Body of pancreas (tissue), 4 donors: ENCODE data around the gene CARS2. TPM values are rescaled to one million over a fixed set of nuclear protein-coding genes. Genes with fewer than 3 reads are reported as not detected.

Source experiments
- ATAC-seq: fragments of 150-250 bp; one replicate; pipeline ENCODE4 v1.9.1; 2016
- DNase-seq, 4 donors: peaks; one replicate each; pipeline ENCODE4 v3.0.0-alpha.2; 2019
- H3K27ac ChIP-seq, 4 donors: fragments of 200-600 bp; sonication (generic); 1 replicate in 3 of 4; 2 replicates in 1 of 4; pipeline versions ENCODE4 v1.5.1 to v1.6.1; 2016 to 2019; ENCODE audit warnings: mild to moderate bottlenecking in 1 of 4, mixed read lengths in 1 of 4, moderate library complexity in 1 of 4
- H3K27me3 ChIP-seq, 2 donors: fragments of 200-600 bp; sonication (generic); one replicate each; pipeline ENCODE4 v1.6.0; 2016; ENCODE audit warnings: mild to moderate bottlenecking in 1 of 2
- H3K36me3 ChIP-seq, 2 donors: fragments of 200-600 bp; sonication (generic); replicated peaks in 1 of 2; 2 replicates each; pipeline ENCODE4 v1.5.1; 2016; ENCODE audit warnings: low read depth in 2 of 2; ENCODE audit not compliant: insufficient read depth in 1 of 2
- H3K4me1 ChIP-seq: fragments of 200-600 bp; sonication (generic); one replicate; pipeline ENCODE4 v1.6.0; 2016
- H3K4me3 ChIP-seq, 2 donors: fragments of 200-600 bp; sonication (generic); 1 replicate in 1 of 2; 2 replicates in 1 of 2; pipeline ENCODE4 v1.5.1; 2016 to 2019
- H3K9me3 ChIP-seq, 3 donors: fragments of 200-600 bp; sonication (generic); 1 replicate in 2 of 3; 2 replicates in 1 of 3; pipeline ENCODE4 v1.5.1; 2016
- POLR2A ChIP-seq, 3 donors: fragments of 450-650 bp; IDR thresholded peaks; one replicate each; pipeline ENCODE4 v1.6.1; 2016; ENCODE audit warnings: antibody characterized with exemption in 3 of 3, mild to moderate bottlenecking in 2 of 3
- WGBS, 2 donors: methylation state at CpG; one replicate each; pipeline ENCODE4 v1.1.5; 2017; 5-methylcytosine and 5-hydroxymethylcytosine counted together
- intact Hi-C: fragments of 100-400 bp; cut with DNase I; formaldehyde crosslinking; loops from one replicate; pipeline ENCODE4 v1.15.1; 2023
- total RNA-seq, 2 donors: library from RNA; depleted of rRNA; stranded (reverse); fragments of >200 nt; gene quantifications; one replicate each; pipeline ENCODE4 v1.1.0, GENCODE V29; 2016
- TF ChIP-seq, protein P1 (sequence below), 7 experiments: fragments of 450-650 bp in 4 of 7; fragments of 200-600 bp in 3 of 7; sonication (generic) in 3 of 7; IDR thresholded peaks; one replicate each; pipeline ENCODE4 v1.5.1; 2016 to 2019; ENCODE audit warnings: antibody characterized with exemption in 7 of 7

The CARS2 gene
- total RNA-seq, 2 donors from 2014 or later, result 30.1 to 43.5 TPM

- intact Hi-C loops, result no loop called here
- ATAC-seq (no peak), DNase-seq (no peak)
- Histone ChIP-seq H3K9me3 (no peaks in the 10 kb centered on the region), H3K36me3 (peaks cover 0 to 8% of the 10 kb centered on the region in 2 donors), H3K4me3 (no peak overlapping the region), H3K4me1 (peaks cover 7% of the 10 kb centered on the region), H3K27me3 (no peaks in the 10 kb centered on the region), H3K27ac (no peak overlapping the region)
- 75 to 87% methylated on average over 8 of the region's 8 CpGs for WGBS, 2 donors
- TF ChIP-seq, protein P1, sequence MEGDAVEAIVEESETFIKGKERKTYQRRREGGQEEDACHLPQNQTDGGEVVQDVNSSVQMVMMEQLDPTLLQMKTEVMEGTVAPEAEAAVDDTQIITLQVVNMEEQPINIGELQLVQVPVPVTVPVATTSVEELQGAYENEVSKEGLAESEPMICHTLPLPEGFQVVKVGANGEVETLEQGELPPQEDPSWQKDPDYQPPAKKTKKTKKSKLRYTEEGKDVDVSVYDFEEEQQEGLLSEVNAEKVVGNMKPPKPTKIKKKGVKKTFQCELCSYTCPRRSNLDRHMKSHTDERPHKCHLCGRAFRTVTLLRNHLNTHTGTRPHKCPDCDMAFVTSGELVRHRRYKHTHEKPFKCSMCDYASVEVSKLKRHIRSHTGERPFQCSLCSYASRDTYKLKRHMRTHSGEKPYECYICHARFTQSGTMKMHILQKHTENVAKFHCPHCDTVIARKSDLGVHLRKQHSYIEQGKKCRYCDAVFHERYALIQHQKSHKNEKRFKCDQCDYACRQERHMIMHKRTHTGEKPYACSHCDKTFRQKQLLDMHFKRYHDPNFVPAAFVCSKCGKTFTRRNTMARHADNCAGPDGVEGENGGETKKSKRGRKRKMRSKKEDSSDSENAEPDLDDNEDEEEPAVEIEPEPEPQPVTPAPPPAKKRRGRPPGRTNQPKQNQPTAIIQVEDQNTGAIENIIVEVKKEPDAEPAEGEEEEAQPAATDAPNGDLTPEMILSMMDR (IDR thresholded peaks at IDR 0.05), result no peak
- TF ChIP-seq POLR2A (IDR thresholded peaks at IDR 0.05), result no peak
These were observed 78.6 kb downstream of the CARS2 start for GRCh38 chr13:110627351-110627750.

- ATAC-seq, result no peak
These were observed 79.4 kb downstream of the CARS2 start for GRCh38 chr13:110626521-110626920.

GRCh38 chr13:110625771-110626321 is 80.1 kb downstream of the CARS2 start:
- 72 to 79% methylated on average over 18 to 19 of the region's 19 CpGs for WGBS, 2 donors
- DNase-seq, result peak in 2 of 4 donors; percentile 30 to 46
- Histone ChIP-seq H3K27me3 (no peaks in the 10 kb centered on the region), H3K4me3 (no peak overlapping the region), H3K4me1 (peaks cover 7% of the 10 kb centered on the region), H3K36me3 (peaks cover 0 to 8% of the 10 kb centered on the region in 2 donors), H3K27ac (peak overlapping the region in 2 of 4 donors; percentile 20 to 34), H3K9me3 (no peaks in the 10 kb centered on the region)
- TF ChIP-seq, protein P1 (IDR thresholded peaks at IDR 0.05), result no peak
- peak in 1 of 3 donors; percentile 32 for TF ChIP-seq POLR2A (IDR thresholded peaks at IDR 0.05)
- intact Hi-C loops, result no loop called here
- peak; percentile 29 for ATAC-seq

More at GRCh38 chr13:110626521-110626920, 79.4 kb downstream of the CARS2 start:
- Histone ChIP-seq H3K36me3 (peaks cover 0 to 8% of the 10 kb centered on the region in 2 donors), H3K27ac (no peak overlapping the region), H3K4me3 (no peak overlapping the region), H3K4me1 (peaks cover 7% of the 10 kb centered on the region), H3K27me3 (no peaks in the 10 kb centered on the region), H3K9me3 (no peaks in the 10 kb centered on the region)
- intact Hi-C loops, result no loop called here
- WGBS, 2 donors, result 80 to 88% methylated on average over 9 of the region's 9 CpGs
- TF ChIP-seq, protein P1 (IDR thresholded peaks at IDR 0.05), result no peak
- no peak for DNase-seq

GRCh38 chr13:110624766-110625756 is 80.9 kb downstream of the CARS2 start:
- intact Hi-C loops, result no loop called here
- ATAC-seq, result no peak
- H3K36me3 ChIP-seq, result peaks cover 0 to 8% of the 10 kb centered on the region in 2 donors
- DNase-seq, result no peak
- no peaks in the 10 kb centered on the region for H3K27me3 ChIP-seq
- 83 to 86% methylated on average over 36 to 40 of the region's 41 CpGs for WGBS, 2 donors
- H3K27ac ChIP-seq, result peak overlapping the region in 1 of 4 donors; percentile 34
- H3K4me3 ChIP-seq, result no peak overlapping the region
- peaks cover 7% of the 10 kb centered on the region for H3K4me1 ChIP-seq
- TF ChIP-seq, protein P1 (IDR thresholded peaks at IDR 0.05), result no peak
- TF ChIP-seq POLR2A (IDR thresholded peaks at IDR 0.05), result no peak
- H3K9me3 ChIP-seq, result no peaks in the 10 kb centered on the region
